GM12865 (cell line): ENCODE results near the gene SLITRK5.

Experiments used
- DNase-seq: peaks from one replicate; pipeline ENCODE4 v3.0.0; 2010; ENCODE audit warnings: low read depth
- H3K4me3 ChIP-seq: 2 replicates; pipeline ENCODE4 v1.5.1; 2011; ENCODE audit warnings: mild to moderate bottlenecking, low read depth, low read length, control low read depth
- CTCF ChIP-seq: IDR thresholded peaks from 2 replicates; pipeline ENCODE4 v1.5.1; 2011; ENCODE audit warnings: low read length, control low read depth, low read depth, inconsistent platforms; ENCODE audit not compliant: insufficient read depth; ENCODE audit errors: missing control alignments

Gene SLITRK5

GRCh38 chr13:87709947-87710346 is 38.8 kb downstream of the SLITRK5 start:
- no peak for DNase-seq
- TF ChIP-seq CTCF, result no peak
- no peak overlapping the region for H3K4me3 ChIP-seq

DNA sequence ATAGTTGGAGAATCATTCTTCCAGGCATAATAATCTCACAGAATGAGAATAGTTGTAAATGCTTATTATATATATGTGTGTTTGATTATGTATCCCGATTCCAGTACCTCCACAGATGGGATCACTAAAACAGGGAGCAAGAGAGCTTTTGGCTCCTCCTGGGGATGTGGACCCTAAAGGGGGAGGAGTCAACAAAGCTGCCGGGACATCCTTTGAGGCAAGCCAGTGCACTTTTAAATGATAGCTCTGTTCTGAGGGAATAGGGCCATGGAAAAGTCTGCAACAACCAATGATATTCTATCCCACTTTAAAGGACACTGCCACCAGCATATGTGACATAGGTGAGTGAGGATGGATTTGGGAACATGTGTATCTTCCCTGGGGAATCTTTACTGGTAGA is 40.8 kb downstream of the SLITRK5 start:
- no peak for TF ChIP-seq CTCF
- no peak overlapping the region for H3K4me3 ChIP-seq
- DNase-seq, result no peak
